Nephron progenitor cell (in vitro differentiated cells): ENCODE data around the gene SNCA.

Source experiments
- DNase-seq: peaks from one replicate; pipeline ENCODE4 v3.0.0; 2021
- H3K27ac Mint-ChIP-seq: 2 replicates; pipeline ENCODE4 v1.8.0; 2021; ENCODE audit warnings: mild to moderate bottlenecking, moderate library complexity, mixed read lengths
- H3K27me3 Mint-ChIP-seq: 2 replicates; pipeline ENCODE4 v1.8.0; 2021; ENCODE audit warnings: mild to moderate bottlenecking, low read depth, mixed read lengths; ENCODE audit not compliant: poor library complexity
- H3K36me3 Mint-ChIP-seq: 2 replicates; pipeline ENCODE4 v1.8.0; 2021; ENCODE audit warnings: low read depth, mixed read lengths
- H3K4me1 Mint-ChIP-seq: 2 replicates; pipeline ENCODE4 v1.8.0; 2021; ENCODE audit warnings: mixed read lengths
- H3K4me3 Mint-ChIP-seq: 2 replicates; pipeline ENCODE4 v1.8.0; 2021; ENCODE audit warnings: mild to moderate bottlenecking, moderate library complexity, mixed read lengths
- H3K9me3 Mint-ChIP-seq: 2 replicates; pipeline ENCODE4 v1.8.0; 2021; ENCODE audit warnings: mild to moderate bottlenecking, moderate library complexity, mixed read lengths
- CTCF ChIP-seq: fragments of 200-600 bp; sonication (generic); IDR thresholded peaks from 2 replicates; pipeline ENCODE4 v1.5.0; 2021; ENCODE audit warnings: antibody characterized with exemption

The SNCA gene

GRCh38 chr4:89868276-89868675 lies 31.3 kb upstream of the SNCA start:
- Mint-ChIP-seq H3K4me3 (no peak overlapping the region), H3K4me1 (no peaks in the 10 kb centered on the region), H3K27me3 (no peaks in the 10 kb centered on the region), H3K36me3 (no peaks in the 10 kb centered on the region), H3K27ac (no peak overlapping the region), H3K9me3 (peaks cover 18% of the 10 kb centered on the region)
- no peak for DNase-seq
- no peak for TF ChIP-seq CTCF

GRCh38 chr4:89863533-89863932 lies 26.6 kb upstream of the SNCA start:
- H3K27me3 Mint-ChIP-seq = peaks cover 8% of the 10 kb centered on the region
- no peak for TF ChIP-seq CTCF
- no peak overlapping the region for H3K4me3 Mint-ChIP-seq
- no peak for DNase-seq
- H3K27ac Mint-ChIP-seq = no peak overlapping the region
- peaks cover 18% of the 10 kb centered on the region for H3K9me3 Mint-ChIP-seq
- H3K36me3 Mint-ChIP-seq = no peaks in the 10 kb centered on the region
- no peaks in the 10 kb centered on the region for H3K4me1 Mint-ChIP-seq

- H3K27me3 Mint-ChIP-seq = peaks cover 12% of the 10 kb centered on the region
- no peak overlapping the region for H3K27ac Mint-ChIP-seq
- peaks cover 6% of the 10 kb centered on the region for H3K36me3 Mint-ChIP-seq
- H3K4me3 Mint-ChIP-seq = no peak overlapping the region
- H3K9me3 Mint-ChIP-seq = peaks cover 24% of the 10 kb centered on the region
- no peak for DNase-seq
- TF ChIP-seq CTCF = no peak
- H3K4me1 Mint-ChIP-seq = no peaks in the 10 kb centered on the region
These were observed 24.0 kb upstream of the SNCA start for GRCh38 chr4:89860971-89861370.

GRCh38 chr4:89855236-89855635 lies 18.3 kb upstream of the SNCA start:
- no peak for DNase-seq
- Mint-ChIP-seq H3K4me1 (no peaks in the 10 kb centered on the region), H3K27ac (no peak overlapping the region), H3K4me3 (no peak overlapping the region), H3K9me3 (peaks cover 63% of the 10 kb centered on the region), H3K27me3 (peaks cover 8% of the 10 kb centered on the region), H3K36me3 (peaks cover 25% of the 10 kb centered on the region)
- no peak for TF ChIP-seq CTCF

- H3K9me3 Mint-ChIP-seq = peaks cover 42% of the 10 kb centered on the region
These were observed 10.8 kb upstream of the SNCA start for GRCh38 chr4:89847571-89848325.

More at GRCh38 chr4:89847571-89848325, 10.8 kb upstream of the SNCA start:
- peaks cover 8% of the 10 kb centered on the region for H3K27me3 Mint-ChIP-seq
- no peak for TF ChIP-seq CTCF
- no peak overlapping the region for H3K4me3 Mint-ChIP-seq
- peaks cover 32% of the 10 kb centered on the region for H3K36me3 Mint-ChIP-seq
- DNase-seq = peak; percentile 16
- peak overlapping the region; percentile 47 for H3K27ac Mint-ChIP-seq
- H3K4me1 Mint-ChIP-seq = peaks cover 31% of the 10 kb centered on the region
